Endothelial cell (in vitro differentiated cells): ENCODE results near the gene TADA2B. TPM values are rescaled to one million over a fixed set of nuclear protein-coding genes. Genes with fewer than 3 reads are reported as not detected.

ENCODE experiments used
- DNase-seq: peaks from one replicate; pipeline ENCODE4 v3.0.0; 2021; ENCODE audit warnings: low spot score
- H3K27ac Mint-ChIP-seq: one replicate; pipeline ENCODE4 v1.8.0; 2021; ENCODE audit warnings: mixed read lengths, inconsistent platforms; ENCODE audit not compliant: unreplicated experiment
- H3K27me3 Mint-ChIP-seq: one replicate; pipeline ENCODE4 v1.8.0; 2021; ENCODE audit warnings: mild to moderate bottlenecking, moderate library complexity, mixed read lengths, inconsistent platforms; ENCODE audit not compliant: unreplicated experiment
- H3K36me3 Mint-ChIP-seq: one replicate; pipeline ENCODE4 v1.8.0; 2021; ENCODE audit warnings: mild to moderate bottlenecking, low read depth, mixed read lengths, inconsistent platforms; ENCODE audit not compliant: unreplicated experiment
- H3K4me1 Mint-ChIP-seq: one replicate; pipeline ENCODE4 v1.8.0; 2021; ENCODE audit warnings: mild to moderate bottlenecking, mixed read lengths, inconsistent platforms; ENCODE audit not compliant: unreplicated experiment
- H3K4me3 Mint-ChIP-seq: one replicate; pipeline ENCODE4 v1.8.0; 2021; ENCODE audit warnings: mild to moderate bottlenecking, mixed read lengths, inconsistent platforms; ENCODE audit not compliant: unreplicated experiment
- H3K9me3 Mint-ChIP-seq: one replicate; pipeline ENCODE4 v1.8.0; 2021; ENCODE audit warnings: mixed read lengths, inconsistent platforms; ENCODE audit not compliant: unreplicated experiment
- total RNA-seq: library from RNA; stranded (reverse); fragmentation: NEBNext Ultra II Directional; extraction: Animal tissue kit (Norgen Biotek cat#: 25700); gene quantifications from one replicate; pipeline ENCODE4 v1.2.1, GENCODE V29; 2021; ENCODE audit not compliant: unreplicated experiment
- TF ChIP-seq, protein P1 (sequence below): fragments of 200-600 bp; sonication (generic); IDR thresholded peaks from one replicate; pipeline ENCODE4 v1.5.0; 2021; ENCODE audit warnings: antibody characterized with exemption; ENCODE audit not compliant: unreplicated experiment

The TADA2B gene
- total RNA-seq, 1 donor from 2014 or later, result 20.2 TPM

DNA sequence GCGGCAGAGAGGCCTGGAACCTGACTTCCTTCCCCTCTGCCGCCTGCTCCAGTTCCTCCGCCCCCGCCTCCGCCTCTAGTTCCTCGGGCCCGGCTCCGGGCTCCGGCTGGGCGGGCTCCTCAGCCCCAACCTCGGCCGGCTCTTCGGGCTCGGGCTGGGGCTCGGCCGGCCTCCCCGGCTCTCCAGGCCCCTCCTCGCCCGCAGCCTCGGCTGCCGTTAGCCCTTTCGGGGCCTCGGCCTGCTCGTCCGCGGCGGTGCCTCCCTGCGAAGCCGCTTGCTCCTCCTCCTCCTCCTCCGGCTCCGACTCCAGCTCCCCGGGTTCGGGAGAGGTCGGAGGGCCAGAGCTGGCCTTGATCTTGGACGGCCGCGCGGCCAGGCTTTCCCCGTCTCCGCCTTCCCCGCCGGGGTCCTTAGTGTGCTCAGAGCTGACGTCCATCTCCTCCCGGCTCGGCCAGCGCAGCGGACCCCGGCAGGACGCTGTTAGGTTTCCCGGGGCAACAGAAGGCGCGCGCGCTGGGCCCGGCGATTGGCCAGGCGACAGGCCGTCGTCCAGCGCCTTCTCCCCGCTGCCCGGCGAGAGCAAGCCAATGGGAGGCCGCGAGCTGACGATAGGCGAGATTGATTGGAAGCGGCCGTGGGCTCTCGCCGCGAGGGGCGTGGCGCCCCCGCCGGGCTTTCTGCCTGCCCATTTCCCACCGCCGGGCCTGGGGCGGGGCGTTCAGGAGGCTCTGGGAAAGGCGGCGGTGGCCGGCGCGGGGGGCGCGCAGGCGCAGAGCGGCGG, 479 bp upstream of the TADA2B start:
- peaks cover 13% of the 10 kb centered on the region for H3K36me3 Mint-ChIP-seq

DNA sequence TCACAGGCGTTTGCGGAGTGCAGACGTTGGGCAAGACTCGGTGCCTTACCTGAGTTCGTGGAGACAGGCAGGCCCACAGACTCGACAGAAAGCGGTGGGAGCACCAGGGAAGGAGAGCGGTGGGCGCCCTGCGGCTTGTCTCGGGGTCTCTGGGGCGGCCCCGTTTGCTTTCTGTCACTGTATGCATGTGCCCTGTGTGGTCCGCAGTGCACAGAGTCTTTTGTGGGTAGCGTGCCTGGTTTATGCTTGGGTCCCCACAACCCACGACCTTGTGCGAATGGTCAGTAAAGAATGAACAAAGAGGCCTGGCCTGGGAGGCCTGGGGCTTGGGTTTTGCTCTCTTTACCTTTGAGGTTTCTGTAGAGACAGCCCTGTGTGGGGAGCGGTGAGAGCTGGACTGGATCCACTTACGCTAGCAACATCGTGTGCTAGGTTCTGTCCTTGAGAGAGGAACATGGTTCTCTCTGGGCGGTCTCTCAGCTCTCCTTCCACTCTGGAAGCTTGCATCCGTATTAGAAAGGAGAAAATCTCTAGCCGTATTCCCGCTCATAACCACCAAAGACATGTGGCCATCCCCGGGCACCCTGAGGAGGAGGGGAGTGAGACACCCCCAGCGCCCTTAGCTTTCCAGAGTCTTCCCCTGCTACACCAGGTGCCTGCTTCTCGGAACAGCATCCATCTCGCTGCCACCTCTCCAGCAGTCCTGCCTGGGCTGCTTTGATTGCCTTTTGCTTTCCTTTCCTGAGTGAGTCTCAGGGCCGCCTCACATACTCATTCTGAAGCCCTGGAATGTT, 1.2 kb downstream of the TADA2B start:
- TF ChIP-seq, protein P1, sequence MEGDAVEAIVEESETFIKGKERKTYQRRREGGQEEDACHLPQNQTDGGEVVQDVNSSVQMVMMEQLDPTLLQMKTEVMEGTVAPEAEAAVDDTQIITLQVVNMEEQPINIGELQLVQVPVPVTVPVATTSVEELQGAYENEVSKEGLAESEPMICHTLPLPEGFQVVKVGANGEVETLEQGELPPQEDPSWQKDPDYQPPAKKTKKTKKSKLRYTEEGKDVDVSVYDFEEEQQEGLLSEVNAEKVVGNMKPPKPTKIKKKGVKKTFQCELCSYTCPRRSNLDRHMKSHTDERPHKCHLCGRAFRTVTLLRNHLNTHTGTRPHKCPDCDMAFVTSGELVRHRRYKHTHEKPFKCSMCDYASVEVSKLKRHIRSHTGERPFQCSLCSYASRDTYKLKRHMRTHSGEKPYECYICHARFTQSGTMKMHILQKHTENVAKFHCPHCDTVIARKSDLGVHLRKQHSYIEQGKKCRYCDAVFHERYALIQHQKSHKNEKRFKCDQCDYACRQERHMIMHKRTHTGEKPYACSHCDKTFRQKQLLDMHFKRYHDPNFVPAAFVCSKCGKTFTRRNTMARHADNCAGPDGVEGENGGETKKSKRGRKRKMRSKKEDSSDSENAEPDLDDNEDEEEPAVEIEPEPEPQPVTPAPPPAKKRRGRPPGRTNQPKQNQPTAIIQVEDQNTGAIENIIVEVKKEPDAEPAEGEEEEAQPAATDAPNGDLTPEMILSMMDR, result no peak
- Mint-ChIP-seq H3K27ac (peak overlapping the region; percentile 15), H3K36me3 (peaks cover 13% of the 10 kb centered on the region), H3K4me3 (peak overlapping the region; percentile 87), H3K27me3 (peaks cover 18% of the 10 kb centered on the region), H3K4me1 (peaks cover 34% of the 10 kb centered on the region), H3K9me3 (no peaks in the 10 kb centered on the region)
- DNase-seq, result no peak

More for the DNA sequence above, 479 bp upstream of the TADA2B start:
- peak; percentile 99 for DNase-seq
- Mint-ChIP-seq H3K4me3 (peak overlapping the region; percentile 93), H3K4me1 (peaks cover 34% of the 10 kb centered on the region), H3K27me3 (peaks cover 17% of the 10 kb centered on the region), H3K27ac (peak overlapping the region; percentile 82), H3K9me3 (no peaks in the 10 kb centered on the region)
- TF ChIP-seq, protein P1, result peak; percentile 22

DNA sequence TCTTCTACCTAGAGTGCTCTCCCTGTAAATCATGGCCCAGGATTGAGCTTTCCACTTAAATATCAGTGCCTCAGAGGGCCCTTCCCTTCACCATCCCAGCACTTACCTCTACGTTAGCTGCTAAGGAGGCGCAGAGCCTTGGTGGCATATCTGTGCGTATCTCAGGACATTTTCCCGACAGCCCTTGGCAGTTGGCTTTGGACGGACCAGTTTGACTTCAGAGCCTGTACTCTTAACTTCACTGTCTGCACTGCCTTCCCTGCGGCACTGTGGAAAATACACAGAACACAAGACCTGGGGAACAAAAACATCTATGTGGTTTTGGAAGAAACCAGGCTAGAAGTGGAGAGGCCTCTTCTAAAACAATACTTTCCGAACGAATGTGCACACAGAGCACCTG, 2.4 kb downstream of the TADA2B start:
- Mint-ChIP-seq H3K36me3 (peaks cover 13% of the 10 kb centered on the region), H3K27ac (no peak overlapping the region), H3K27me3 (peaks cover 20% of the 10 kb centered on the region), H3K4me1 (peaks cover 34% of the 10 kb centered on the region), H3K4me3 (peak overlapping the region; percentile 78), H3K9me3 (no peaks in the 10 kb centered on the region)
- TF ChIP-seq, protein P1, result no peak
- no peak for DNase-seq

DNA sequence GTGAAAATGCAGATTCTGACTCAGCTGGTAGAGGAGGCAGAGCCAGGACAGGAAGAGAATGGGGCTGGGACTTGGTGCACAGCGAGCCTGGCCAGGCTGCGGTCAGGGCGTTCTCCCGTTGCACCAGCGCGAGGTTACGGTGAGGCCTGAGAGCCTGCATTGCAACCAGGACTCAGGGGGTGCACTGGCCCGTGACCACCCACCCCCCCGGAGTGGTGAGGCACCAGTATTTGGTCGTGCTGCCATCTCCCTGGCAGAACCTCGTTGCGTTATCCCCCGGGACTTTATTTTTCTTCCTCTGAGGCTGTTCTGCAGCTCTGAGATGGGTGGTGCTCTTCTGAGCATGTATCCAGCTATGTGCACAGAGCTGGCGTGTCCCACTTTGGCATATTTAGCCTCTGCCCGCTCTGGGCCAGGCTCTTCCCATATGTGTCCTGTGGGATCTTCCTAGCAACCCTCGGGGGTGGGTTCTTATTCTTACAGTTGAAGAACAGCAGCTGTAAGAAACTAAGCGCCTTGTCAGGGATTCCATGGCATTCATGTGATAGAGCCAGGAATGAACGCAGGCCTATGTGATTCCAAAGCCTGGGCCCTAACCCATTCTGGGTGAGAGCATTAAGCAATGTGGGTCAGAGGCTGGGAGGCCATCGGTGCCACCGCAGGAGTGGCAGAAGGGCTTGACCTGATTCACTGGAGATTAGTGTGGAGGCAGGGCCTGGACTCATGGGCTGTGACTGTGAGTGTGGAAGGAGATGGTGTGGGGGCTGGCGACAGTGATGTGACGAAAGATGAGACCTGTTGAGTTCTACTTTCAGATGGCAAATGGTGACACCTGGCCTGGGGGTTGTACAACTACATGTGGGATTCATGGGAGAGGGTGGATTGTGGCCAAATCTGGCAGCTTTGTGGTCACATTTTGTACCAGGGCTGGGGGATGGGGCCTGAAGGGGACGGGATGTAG, 3.1 kb downstream of the TADA2B start:
- Mint-ChIP-seq H3K4me3 (no peak overlapping the region), H3K36me3 (peaks cover 13% of the 10 kb centered on the region), H3K27ac (no peak overlapping the region)

More for the DNA sequence above, 3.1 kb downstream of the TADA2B start:
- Mint-ChIP-seq H3K9me3 (no peaks in the 10 kb centered on the region), H3K4me1 (peaks cover 34% of the 10 kb centered on the region), H3K27me3 (peaks cover 16% of the 10 kb centered on the region)
- no peak for DNase-seq
- TF ChIP-seq, protein P1, result no peak
